ENCODE measurements around the gene POC1A. TPM values are rescaled to one million over a fixed set of nuclear protein-coding genes. Genes with fewer than 3 reads are reported as not detected.

Gene POC1A
- total RNA-seq, 2 experiments from 2014 or later = 21.2 to 23.5 TPM

DNA sequence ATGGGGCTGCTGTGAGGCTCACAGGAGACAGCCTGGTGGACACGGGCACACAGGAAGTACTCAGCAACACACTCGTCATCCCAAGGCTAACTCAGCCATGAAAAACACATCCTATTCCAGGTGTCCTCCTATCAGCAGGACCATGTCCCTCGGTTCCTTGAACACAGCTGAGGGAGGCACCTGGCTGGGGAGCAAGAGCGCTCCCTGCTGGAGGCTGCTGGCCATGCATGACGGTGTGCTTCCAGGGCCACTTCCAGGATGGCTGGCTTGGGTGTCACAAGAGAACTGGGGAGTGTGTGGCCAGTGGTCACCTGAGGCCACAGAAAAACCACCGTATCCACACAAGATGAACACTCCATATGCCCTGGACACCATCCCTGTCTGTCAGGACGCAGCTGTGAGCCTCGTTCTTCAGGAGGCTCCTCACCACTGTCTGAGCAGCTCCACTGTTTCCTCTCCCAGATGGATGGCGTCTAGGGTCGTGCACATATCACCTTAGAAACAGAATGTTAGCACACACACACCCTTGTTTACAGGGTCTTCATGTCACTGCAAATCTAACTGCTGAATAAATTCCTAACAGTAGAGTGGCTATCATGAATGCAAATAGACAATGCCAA lies 31.0 kb downstream of the POC1A start:
- POLR2A ChIA-PET = no interaction called here
- ATAC-seq = peak; percentile 94
- Mint-ChIP-seq H3K27me3 (no peaks in the 10 kb centered on the region), H3K9me3 (no peaks in the 10 kb centered on the region), H3K27ac (no peak overlapping the region), H3K4me3 (no peak overlapping the region), H3K36me3 (ENCODE audit: low read depth) (peaks cover 16% of the 10 kb centered on the region), H3K4me1 (ENCODE audit: low read depth) (peaks cover 6% of the 10 kb centered on the region)
- DNase-seq = peak; percentile 79
- intact Hi-C loops (cut with micrococcal nuclease) = loop anchor here (2.0 kb wide), 1 partner anchor 122 kb away; no protein-coding TSS in a partner anchor
- TF ChIP-seq, protein P1, sequence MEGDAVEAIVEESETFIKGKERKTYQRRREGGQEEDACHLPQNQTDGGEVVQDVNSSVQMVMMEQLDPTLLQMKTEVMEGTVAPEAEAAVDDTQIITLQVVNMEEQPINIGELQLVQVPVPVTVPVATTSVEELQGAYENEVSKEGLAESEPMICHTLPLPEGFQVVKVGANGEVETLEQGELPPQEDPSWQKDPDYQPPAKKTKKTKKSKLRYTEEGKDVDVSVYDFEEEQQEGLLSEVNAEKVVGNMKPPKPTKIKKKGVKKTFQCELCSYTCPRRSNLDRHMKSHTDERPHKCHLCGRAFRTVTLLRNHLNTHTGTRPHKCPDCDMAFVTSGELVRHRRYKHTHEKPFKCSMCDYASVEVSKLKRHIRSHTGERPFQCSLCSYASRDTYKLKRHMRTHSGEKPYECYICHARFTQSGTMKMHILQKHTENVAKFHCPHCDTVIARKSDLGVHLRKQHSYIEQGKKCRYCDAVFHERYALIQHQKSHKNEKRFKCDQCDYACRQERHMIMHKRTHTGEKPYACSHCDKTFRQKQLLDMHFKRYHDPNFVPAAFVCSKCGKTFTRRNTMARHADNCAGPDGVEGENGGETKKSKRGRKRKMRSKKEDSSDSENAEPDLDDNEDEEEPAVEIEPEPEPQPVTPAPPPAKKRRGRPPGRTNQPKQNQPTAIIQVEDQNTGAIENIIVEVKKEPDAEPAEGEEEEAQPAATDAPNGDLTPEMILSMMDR (IDR thresholded peaks at IDR 0.05) = peak; percentile 96
- CTCF ChIA-PET = interaction anchor here (0.6 to 8.0 kb wide), 22 partner anchors 8 to 129 kb away, joined by 3 to 92 read pairs (median 5); partner anchors contain the start of gene DUSP7

GRCh38 chr3:52122491-52122890 lies 31.7 kb downstream of the POC1A start:
- intact Hi-C loops (cut with micrococcal nuclease) = loop anchor here (2.0 kb wide), 1 partner anchor 122 kb away; no protein-coding TSS in a partner anchor
- Mint-ChIP-seq H3K27ac (no peak overlapping the region), H3K27me3 (no peaks in the 10 kb centered on the region), H3K4me1 (ENCODE audit: low read depth) (peaks cover 3% of the 10 kb centered on the region), H3K9me3 (no peaks in the 10 kb centered on the region), H3K4me3 (no peak overlapping the region), H3K36me3 (ENCODE audit: low read depth) (peaks cover 16% of the 10 kb centered on the region)
- TF ChIP-seq, protein P1 (IDR thresholded peaks at IDR 0.05) = no peak
- ChIA-PET CTCF (interaction anchor here (1.1 to 8.0 kb wide), 21 partner anchors 9 to 128 kb away, joined by 3 to 92 read pairs (median 5); partner anchors contain the start of gene DUSP7), POLR2A (interaction anchor here (0.6 kb wide), 1 partner anchor 243 kb away, joined by 4 read pairs; no protein-coding TSS in a partner anchor)
- no peak for ATAC-seq
- DNase-seq = no peak

GRCh38 chr3:52121813-52122212 lies 32.4 kb downstream of the POC1A start:
- ChIA-PET CTCF (interaction anchor here (1.1 to 8.0 kb wide), 11 partner anchors 11 to 120 kb away, joined by 3 to 92 read pairs (median 8); partner anchors contain the start of gene DUSP7), POLR2A (interaction anchor here (0.6 kb wide), 1 partner anchor 243 kb away, joined by 4 read pairs; no protein-coding TSS in a partner anchor)
- no peak overlapping the region for H3K27ac Mint-ChIP-seq
- ATAC-seq = no peak
- no peak for DNase-seq
- H3K27me3 Mint-ChIP-seq = no peaks in the 10 kb centered on the region
- TF ChIP-seq, protein P1 (IDR thresholded peaks at IDR 0.05) = no peak
- intact Hi-C loops (cut with micrococcal nuclease) = loop anchor here (2.0 kb wide), 1 partner anchor 121 kb away; no protein-coding TSS in a partner anchor
- H3K4me1 Mint-ChIP-seq (ENCODE audit: low read depth) = peaks cover 3% of the 10 kb centered on the region
- no peak overlapping the region for H3K4me3 Mint-ChIP-seq
- H3K36me3 Mint-ChIP-seq (ENCODE audit: low read depth) = peaks cover 16% of the 10 kb centered on the region
- H3K9me3 Mint-ChIP-seq = no peaks in the 10 kb centered on the region

GRCh38 chr3:52121464-52121805 lies 32.8 kb downstream of the POC1A start:
- TF ChIP-seq, protein P1 (IDR thresholded peaks at IDR 0.05) = no peak
- Mint-ChIP-seq H3K4me1 (ENCODE audit: low read depth) (peaks cover 3% of the 10 kb centered on the region), H3K27me3 (no peaks in the 10 kb centered on the region), H3K4me3 (no peak overlapping the region), H3K36me3 (ENCODE audit: low read depth) (peaks cover 16% of the 10 kb centered on the region), H3K27ac (no peak overlapping the region), H3K9me3 (no peaks in the 10 kb centered on the region)
- ATAC-seq = no peak
- CTCF ChIA-PET = interaction anchor here (1.1 to 8.0 kb wide), 10 partner anchors 10 to 119 kb away, joined by 3 to 92 read pairs (median 4); partner anchors contain the start of gene DUSP7
- DNase-seq = no peak
- intact Hi-C loops (cut with micrococcal nuclease) = no loop called here
- POLR2A ChIA-PET = interaction anchor here (1.9 kb wide), 1 partner anchor 68 kb away, joined by 7 read pairs; no protein-coding TSS in a partner anchor
